Tongue (tissue), 2 donors: ENCODE results near the gene C10orf90. TPM values are rescaled to one million over a fixed set of nuclear protein-coding genes. Genes with fewer than 3 reads are reported as not detected.

Experiments used
- DNase-seq: peaks from one replicate; pipeline ENCODE4 v3.0.0-alpha.2; 2015
- total RNA-seq: library from RNA; depleted of rRNA; stranded (reverse); fragments of >200 nt; gene quantifications from one replicate; pipeline ENCODE4 v1.2.3, GENCODE V29; 2014

C10orf90 gene
- total RNA-seq, 1 donor from 2014 or later: 3.8 TPM

DNA sequence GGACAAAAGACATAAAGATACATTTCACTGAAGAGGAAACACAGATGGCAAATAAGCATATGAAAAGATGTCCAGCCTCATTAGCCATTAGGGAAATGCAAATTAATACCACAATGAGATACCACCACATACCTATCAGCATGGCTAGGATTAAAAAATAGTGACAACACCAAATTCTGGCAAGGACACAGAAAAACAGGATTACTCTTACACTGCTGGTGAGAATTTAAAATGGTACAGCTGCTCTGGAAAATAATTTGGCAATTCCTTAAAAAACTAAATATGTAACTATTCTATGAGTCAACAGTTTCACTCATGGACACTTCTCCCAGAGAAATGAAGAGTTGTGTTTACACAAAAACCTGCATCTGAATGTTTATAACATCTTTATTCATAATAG lies 121.1 kb downstream of the C10orf90 start:
- no peak for DNase-seq

DNA sequence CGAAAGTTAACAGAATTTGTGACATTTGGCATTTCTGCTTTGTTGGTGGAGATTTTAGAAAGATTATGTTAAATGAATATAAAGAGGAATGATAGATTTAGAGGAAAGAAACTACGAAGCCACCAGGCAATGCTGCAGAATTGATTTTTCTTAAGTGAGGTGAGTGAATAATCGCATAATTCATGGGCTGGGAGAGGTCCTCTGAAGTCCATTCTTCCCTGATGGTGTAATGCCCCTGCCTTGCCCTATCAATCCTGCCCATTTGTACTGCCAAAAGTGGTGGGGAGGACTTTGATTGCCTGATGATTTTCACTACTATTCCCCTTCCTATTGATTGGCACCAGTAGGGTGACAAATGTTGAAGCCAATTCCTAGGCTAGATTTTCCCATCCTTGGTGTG lies 125.9 kb downstream of the C10orf90 start:
- DNase-seq: no peak

DNA sequence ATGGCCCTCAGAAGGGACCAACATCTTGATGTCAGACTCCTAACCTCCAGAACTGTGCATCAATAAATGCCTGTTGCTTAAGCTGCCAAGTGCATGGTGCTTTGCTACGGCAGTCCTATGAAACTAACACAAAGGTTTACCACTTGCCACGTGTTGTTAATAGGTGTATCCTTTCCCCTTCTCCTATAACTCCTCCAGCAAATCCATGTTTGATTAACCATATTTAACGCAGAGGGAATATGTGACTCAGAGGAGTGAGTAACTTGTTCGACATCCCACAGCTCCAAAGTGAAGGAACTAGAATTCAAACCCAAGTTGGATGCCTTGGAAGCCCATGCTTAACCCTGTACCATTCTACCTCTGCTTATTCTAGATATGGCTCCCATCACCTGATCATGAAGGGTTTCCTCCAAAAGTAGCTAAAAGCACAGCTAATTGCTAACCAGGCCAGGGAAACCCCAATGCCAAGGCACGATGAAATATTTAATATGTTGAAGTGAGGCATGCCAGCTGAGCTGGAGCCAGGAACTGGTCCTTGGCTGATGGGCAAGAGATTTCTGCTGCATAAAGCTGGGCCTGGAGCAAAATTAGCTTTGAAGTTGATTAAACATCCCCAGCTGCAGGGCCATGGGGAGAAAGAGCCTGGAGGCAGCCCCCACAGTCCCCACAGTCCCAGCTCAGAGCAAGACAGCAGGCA lies 131.9 kb downstream of the C10orf90 start:
- DNase-seq: peak; percentile 19

GRCh38 chr10:126536656-126537055 lies 133.8 kb downstream of the C10orf90 start:
- no peak for DNase-seq

DNA sequence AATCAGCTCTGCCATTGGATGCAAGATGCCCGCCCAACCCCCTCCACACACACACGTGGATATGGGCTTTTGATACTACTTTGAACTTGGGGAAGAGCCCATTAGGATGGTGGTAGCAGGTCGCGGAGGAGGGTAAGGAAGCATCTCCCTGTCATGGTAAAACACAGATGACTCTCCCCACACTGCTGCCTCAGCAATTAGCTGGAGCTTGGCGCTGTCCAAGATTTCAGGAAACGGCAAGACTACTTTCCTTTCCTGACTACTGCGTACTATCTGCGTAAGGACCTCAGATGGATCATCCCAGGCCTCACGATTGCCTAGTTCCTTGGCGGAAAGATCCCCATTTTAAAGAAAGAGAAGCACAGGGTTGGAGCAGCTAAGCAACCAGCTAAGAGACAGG lies 134.3 kb downstream of the C10orf90 start:
- DNase-seq: peak; percentile 44

- no peak for DNase-seq
These were observed 136.8 kb downstream of the C10orf90 start for GRCh38 chr10:126533644-126534043.

DNA sequence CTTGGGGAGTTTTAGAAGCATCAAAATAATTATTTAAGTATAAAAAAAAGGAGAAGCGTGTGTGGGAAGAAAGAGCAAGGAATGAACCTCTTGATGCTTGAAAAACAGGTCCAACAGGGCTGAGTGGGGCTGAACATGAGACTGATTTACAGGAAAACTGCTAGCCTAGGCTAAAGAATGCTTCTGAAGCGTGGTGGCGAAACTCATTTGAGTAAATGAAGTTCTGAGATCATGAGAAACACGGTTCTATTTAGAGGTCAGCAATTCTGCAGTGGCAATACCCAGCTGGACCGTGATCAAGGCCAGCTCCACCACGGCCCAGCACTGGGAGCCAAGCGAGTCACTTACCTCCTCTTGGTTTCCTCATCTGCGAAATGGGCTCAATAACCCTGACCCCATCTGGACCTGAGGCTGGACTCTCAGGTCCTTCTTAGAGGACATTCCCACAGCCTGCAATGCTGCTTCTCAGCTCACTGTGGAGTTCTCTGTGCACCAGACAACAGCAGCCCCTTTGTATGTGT lies 142.1 kb downstream of the C10orf90 start:
- DNase-seq: no peak

DNA sequence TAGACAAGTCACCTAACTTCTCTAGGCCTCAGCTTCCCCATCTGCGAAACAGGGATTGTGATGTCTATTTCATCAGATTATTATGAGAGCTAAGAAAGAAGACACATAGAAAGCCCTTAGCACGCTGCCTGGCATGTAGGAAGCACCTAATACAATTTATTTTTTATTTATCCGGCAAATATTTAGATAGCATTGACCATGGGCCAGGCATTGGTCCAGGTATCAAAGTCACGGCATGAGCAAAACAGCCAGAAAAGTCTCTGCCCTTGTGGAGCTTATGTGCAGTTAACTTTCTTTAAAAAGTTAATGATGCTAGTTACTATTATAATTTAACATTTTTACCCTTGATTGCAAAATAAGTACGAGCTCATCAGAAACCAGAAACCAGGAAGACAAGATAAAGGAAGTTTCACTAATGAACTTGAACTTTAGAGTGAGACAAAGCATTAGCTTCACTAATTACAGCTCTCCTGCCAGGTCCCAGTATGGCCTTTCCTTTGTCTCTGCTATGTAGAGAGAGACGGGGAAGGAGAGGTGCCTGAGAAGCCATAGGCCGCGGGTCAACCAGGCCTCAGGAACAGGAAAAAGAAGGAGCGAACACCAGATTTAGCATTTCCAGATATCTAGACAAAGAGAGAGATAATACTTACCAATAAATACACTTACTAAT lies 142.7 kb downstream of the C10orf90 start:
- no peak for DNase-seq

DNA sequence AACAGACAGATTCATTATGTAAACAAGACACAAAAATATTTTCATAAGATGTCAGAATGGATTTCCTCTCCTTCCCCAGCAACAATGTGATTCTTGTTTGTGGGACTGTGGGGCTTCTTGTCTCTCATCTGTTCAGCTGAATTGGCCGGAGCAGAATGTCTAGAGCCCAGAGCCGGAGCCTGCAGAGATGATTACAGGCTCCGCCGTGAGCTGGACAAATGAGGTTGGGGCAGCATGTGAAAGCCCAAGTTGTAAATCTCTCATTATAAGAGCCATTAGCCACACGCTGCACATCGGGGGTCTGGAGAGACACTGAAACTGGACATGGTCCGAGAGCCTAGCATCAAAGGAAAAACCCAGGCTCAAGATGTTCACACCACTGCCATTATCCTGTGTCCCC lies 145.2 kb downstream of the C10orf90 start:
- DNase-seq: no peak

DNA sequence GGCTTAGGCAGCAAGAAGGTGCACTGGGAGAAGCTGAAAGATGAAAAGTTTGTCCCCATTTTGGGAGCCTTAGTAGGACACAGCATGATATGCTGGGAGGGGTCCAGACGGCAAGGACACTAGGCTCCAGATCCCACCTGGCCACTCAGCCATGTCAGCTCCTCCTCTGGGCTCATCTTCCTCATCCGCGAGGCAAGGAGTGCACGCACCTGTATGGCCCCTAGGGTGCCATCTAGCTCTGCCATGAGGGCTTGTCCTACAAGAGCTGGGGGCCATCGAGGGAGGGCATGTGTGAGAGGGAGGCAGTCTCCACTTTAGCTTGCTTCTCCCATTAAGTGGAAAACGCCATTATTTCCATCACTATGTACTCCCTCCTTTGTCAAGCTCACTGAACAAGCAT lies 146.0 kb downstream of the C10orf90 start:
- DNase-seq: no peak

- DNase-seq: no peak
These were observed 147.4 kb downstream of the C10orf90 start for GRCh38 chr10:126523071-126523470.

- no peak for DNase-seq
These were observed 149.1 kb downstream of the C10orf90 start for GRCh38 chr10:126521399-126521798.

DNA sequence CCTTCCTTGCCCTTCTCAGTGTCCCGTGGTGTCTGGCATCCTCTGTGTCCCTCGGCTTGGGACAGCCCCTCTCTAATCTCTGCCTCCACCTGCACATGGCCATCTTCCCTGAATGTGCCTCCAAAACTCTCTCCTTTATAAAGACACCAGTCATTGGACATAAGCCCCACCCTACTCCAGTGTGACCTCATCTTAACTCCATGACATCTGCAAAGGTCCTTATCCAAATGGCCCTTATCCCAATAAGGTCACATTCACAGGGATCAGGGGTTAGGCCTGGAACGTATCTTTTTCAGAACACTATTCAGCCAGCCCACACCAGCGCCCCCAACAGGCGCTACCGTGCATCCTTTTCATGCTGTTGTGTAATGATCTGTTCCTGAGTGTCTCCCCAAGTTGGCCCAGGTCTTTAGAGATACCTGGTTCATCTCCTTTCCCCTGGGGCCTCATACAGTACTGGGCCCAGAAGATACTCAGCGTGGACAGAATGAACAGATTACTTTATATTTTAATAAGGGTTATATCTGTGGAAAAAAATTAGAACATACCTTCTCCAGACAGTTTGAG lies 149.7 kb downstream of the C10orf90 start:
- DNase-seq: no peak

DNA sequence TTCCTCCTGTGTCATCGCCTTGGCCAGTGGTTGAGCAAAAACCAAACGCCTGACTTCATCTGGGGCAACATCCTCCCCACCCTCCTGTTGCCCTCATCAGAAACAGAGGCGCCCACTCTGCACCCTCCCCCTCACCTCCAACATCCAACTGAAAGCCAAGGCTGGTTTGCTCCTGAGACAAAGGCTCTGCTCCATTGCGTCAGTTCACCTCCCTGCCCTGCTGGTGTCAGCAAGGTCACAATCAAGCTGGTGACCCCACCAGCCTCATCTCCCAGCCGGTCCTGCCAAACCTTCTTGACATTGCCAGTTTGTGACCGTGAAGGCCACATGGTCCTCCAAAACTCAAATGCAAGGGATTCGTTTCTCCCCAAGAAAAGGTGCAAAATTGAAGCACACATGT lies 150.5 kb downstream of the C10orf90 start:
- DNase-seq: no peak

DNA sequence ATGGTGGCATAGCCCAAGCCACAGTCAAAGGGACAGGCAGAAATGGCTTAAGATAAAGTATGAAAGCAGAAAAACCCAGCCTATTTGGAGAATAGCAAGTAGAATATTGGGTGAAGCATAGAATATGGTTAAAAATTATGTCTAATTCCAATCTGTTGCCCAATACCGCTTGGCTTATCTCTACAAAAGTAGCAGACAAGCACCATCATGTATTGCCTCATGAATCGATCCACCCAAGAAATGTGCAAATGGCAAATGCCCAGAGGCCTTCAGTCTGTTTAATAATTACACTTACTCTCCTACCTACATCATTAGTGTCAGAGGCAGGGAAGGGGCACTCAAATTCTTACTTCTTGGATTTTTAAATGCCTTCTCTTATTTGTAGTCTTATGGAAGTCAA lies 151.3 kb downstream of the C10orf90 start:
- DNase-seq: no peak

GRCh38 chr10:126518218-126519080 lies 152.0 kb downstream of the C10orf90 start:
- DNase-seq: no peak

- DNase-seq: no peak
These were observed 154.0 kb downstream of the C10orf90 start for GRCh38 chr10:126516515-126516914.

- DNase-seq: no peak
These were observed 158.5 kb downstream of the C10orf90 start for GRCh38 chr10:126511917-126512479.

- DNase-seq: no peak
These were observed 161.3 kb downstream of the C10orf90 start for GRCh38 chr10:126509182-126509581.

- peak; percentile 30 for DNase-seq
These were observed 161.9 kb downstream of the C10orf90 start for GRCh38 chr10:126508535-126509040.

DNA sequence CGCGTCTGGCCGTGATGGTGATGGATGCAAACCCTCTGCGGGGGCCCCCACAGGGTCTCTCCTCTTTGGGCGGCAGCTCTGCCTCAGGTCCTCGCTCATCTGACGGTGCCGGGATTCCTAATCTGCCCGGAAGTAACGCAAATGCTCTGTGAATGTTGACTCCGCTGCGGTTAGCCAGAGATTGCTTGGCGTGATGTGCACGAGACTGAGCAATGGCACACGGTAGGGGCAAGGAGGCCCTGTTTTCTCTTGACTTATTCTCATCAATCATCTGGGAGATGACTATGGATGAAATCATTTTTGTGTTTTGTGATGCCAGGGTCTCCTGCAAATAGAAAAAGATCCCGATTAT lies 165.8 kb downstream of the C10orf90 start:
- no peak for DNase-seq
